Colonic mucosa (tissue), 4 donors: ENCODE data around the gene GRSF1. TPM values are rescaled to one million over a fixed set of nuclear protein-coding genes. Genes with fewer than 3 reads are reported as not detected.
"Not testable (repeated sequence)": the region's sequence is repeated elsewhere in the genome, so short reads cannot be mapped to it uniquely, and the experiment has no call there.

ENCODE experiments used
- DNase-seq: peaks from one replicate; pipeline ENCODE4 v3.0.0-alpha.2; 2020
- H3K27ac ChIP-seq: fragments of 200-600 bp; one replicate; pipeline ENCODE4 v1.8.0; 2021
- H3K27me3 ChIP-seq: fragments of 200-600 bp; one replicate; pipeline ENCODE4 v1.8.0; 2021
- H3K36me3 ChIP-seq: fragments of 200-600 bp; one replicate; pipeline ENCODE4 v1.8.0; 2021
- H3K4me1 ChIP-seq: fragments of 200-600 bp; one replicate; pipeline ENCODE4 v1.8.0; 2021; ENCODE audit warnings: mild to moderate bottlenecking
- H3K4me3 ChIP-seq: fragments of 200-600 bp; one replicate; pipeline ENCODE4 v1.8.0; 2021
- H3K9ac ChIP-seq, 2 donors: one replicate each; pipeline ENCODE4 v1.7.0; 2013; ENCODE audit warnings: control low read depth in 2 of 2, low read depth in 2 of 2, low read length in 2 of 2
- H3K9me3 ChIP-seq: fragments of 200-600 bp; one replicate; pipeline ENCODE4 v1.8.0; 2021
- CTCF ChIP-seq: fragments of 200-600 bp; IDR thresholded peaks from one replicate; pipeline ENCODE4 v1.8.0; 2022; ENCODE audit warnings: antibody characterized with exemption, mild to moderate bottlenecking
- intact Hi-C: fragments of 100-400 bp; cut with DNase I; formaldehyde crosslinking; loops from one replicate; pipeline ENCODE4 v1.14.1; 2022
- total RNA-seq, 2 donors: library from RNA; stranded (reverse); fragmentation: NEBNext Ultra II Directional in 1 of 2; extraction: Animal tissue kit (Norgen Biotek cat#: 25700) in 1 of 2; gene quantifications; one replicate each; pipeline ENCODE4 v1.2.1, GENCODE V29; 2021
- donor health status: healthy.
- donor health status: DM: no; HTN: no; CAD: no.
- donor health status: DM: no; HTN: no; CAD: no.

Gene GRSF1
- total RNA-seq, 2 donors from 2014 or later, result 91.0 to 108 TPM

GRCh38 chr4:70841211-70841610 lies 1.5 kb upstream of the GRSF1 start:
- Histone ChIP-seq H3K27ac (no peak overlapping the region), H3K9me3 (no peaks in the 10 kb centered on the region), H3K27me3 (no peaks in the 10 kb centered on the region), H3K36me3 (no peaks in the 10 kb centered on the region), H3K9ac (no peak overlapping the region), H3K4me1 (no peaks in the 10 kb centered on the region), H3K4me3 (no peak overlapping the region)
- TF ChIP-seq CTCF, result no peak
- DNase-seq, result no peak
- intact Hi-C loops, result loop anchor here (5.0 kb wide), 1 partner anchor 151 kb away; the partner anchor contains the start of gene DCK

GRCh38 chr4:70840631-70841030 lies 941 bp upstream of the GRSF1 start:
- not testable (repeated sequence) for H3K9me3 ChIP-seq, H3K36me3 ChIP-seq, DNase-seq, H3K9ac ChIP-seq, H3K27ac ChIP-seq, H3K27me3 ChIP-seq, H3K4me3 ChIP-seq, H3K4me1 ChIP-seq
- intact Hi-C loops, result loop anchor here (5.0 kb wide), 1 partner anchor 152 kb away; the partner anchor contains the start of gene DCK

- intact Hi-C loops, result loop anchor here (5.0 kb wide), 1 partner anchor 152 kb away; the partner anchor contains the start of gene DCK
- not testable (repeated sequence) for H3K36me3 ChIP-seq, H3K4me3 ChIP-seq, H3K27me3 ChIP-seq, H3K27ac ChIP-seq, H3K4me1 ChIP-seq, H3K9ac ChIP-seq, H3K9me3 ChIP-seq
- DNase-seq, result peak; percentile 65
Measured at GRCh38 chr4:70840137-70840536, 447 bp upstream of the GRSF1 start.

GRCh38 chr4:70838666-70839588 lies 763 bp downstream of the GRSF1 start:
- DNase-seq, result peak; percentile 63
- Histone ChIP-seq H3K27ac (peak overlapping the region; percentile 86), H3K9me3 (no peaks in the 10 kb centered on the region), H3K36me3 (no peaks in the 10 kb centered on the region), H3K4me1 (no peaks in the 10 kb centered on the region), H3K4me3 (peak overlapping the region; percentile 78), H3K27me3 (no peaks in the 10 kb centered on the region), H3K9ac (peak overlapping the region; percentile 89 to 96)
- TF ChIP-seq CTCF, result no peak
- intact Hi-C loops, result loop anchor here (10.0 kb wide), 1 partner anchor 124 kb away; no protein-coding TSS in a partner anchor

DNA sequence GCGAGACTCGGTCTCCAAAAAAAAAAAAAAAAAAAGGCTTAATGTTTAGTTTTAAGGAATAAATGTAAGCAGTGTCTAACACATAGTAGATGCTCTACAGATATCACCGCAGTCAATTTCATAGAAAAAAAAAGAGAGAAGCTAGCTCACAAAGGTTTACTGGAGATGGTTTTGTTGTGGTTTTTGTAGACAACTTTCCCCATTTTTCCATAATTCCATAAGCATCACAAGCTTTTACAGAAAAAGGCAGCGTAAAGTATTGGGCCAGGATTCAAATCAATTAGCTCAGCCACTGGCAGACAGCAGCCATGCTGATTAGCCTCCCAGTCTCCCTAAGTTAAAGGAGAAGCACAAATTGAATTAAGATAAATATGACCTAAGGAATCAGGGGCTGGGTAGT lies 1.5 kb downstream of the GRSF1 start:
- H3K27ac ChIP-seq, result peak overlapping the region; percentile 86
- no peak for DNase-seq
- intact Hi-C loops, result loop anchor here (10.0 kb wide), 1 partner anchor 123 kb away; no protein-coding TSS in a partner anchor

DNA sequence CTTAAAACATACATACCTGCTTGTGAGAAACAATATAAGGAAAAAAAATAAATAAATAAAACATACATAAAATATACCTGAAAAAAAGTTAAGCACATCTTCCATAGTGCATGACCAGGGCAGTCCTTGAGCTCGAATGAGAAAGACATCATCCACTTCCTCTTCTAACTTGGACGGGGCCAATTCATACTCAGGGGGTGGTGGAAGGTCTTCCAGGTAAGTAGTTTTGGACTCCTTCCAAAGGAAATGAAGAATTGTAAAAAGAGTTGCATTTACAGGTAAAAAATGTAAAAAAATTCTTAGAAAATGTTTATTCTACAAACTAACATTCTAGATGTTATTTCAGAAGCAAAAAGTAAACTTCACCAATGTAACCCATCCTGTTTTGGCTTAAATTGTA lies 3.6 kb downstream of the GRSF1 start:
- intact Hi-C loops, result loop anchor here (10.0 kb wide), 1 partner anchor 121 kb away; no protein-coding TSS in a partner anchor
- TF ChIP-seq CTCF, result no peak
- Histone ChIP-seq H3K27me3 (no peaks in the 10 kb centered on the region), H3K36me3 (no peaks in the 10 kb centered on the region), H3K4me1 (no peaks in the 10 kb centered on the region), H3K9me3 (no peaks in the 10 kb centered on the region), H3K9ac (no peak overlapping the region), H3K4me3 (no peak overlapping the region), H3K27ac (no peak overlapping the region)
- DNase-seq, result no peak

More for the DNA sequence above, 1.5 kb downstream of the GRSF1 start:
- no peaks in the 10 kb centered on the region for H3K27me3 ChIP-seq
- no peaks in the 10 kb centered on the region for H3K36me3 ChIP-seq
- no peak for TF ChIP-seq CTCF
- H3K4me1 ChIP-seq, result no peaks in the 10 kb centered on the region
- peak overlapping the region; percentile 78 for H3K4me3 ChIP-seq
- H3K9ac ChIP-seq, result peak overlapping the region; percentile 89 to 96
- H3K9me3 ChIP-seq, result no peaks in the 10 kb centered on the region
